CD4-positive, alpha-beta T cell (primary cell): Measurements from ENCODE around the gene SLAMF9. TPM values are rescaled to one million over a fixed set of nuclear protein-coding genes. Genes with fewer than 3 reads are reported as not detected.
A peak's percentile ranks its signal among the peaks of the same experiment; 100 is the strongest.

ENCODE experiments used
- ATAC-seq: fragments of 200-7000 bp; cut with Tn5 transposase; one replicate; pipeline ENCODE4 v1.10.0; 2022; ENCODE audit warnings: mild to moderate bottlenecking; ENCODE audit not compliant: poor library complexity
- CTCF ChIA-PET: fragments of 350-600 bp; sonication (Branson Sonifier 250); formaldehyde crosslinking; loops from one replicate; lab custom pipeline; 2021; ENCODE audit warnings: antibody characterized with exemption, inconsistent platforms; lab: Charles Lee
- POLR2A ChIA-PET: fragments of 350-600 bp; sonication (Branson Sonifier 250); formaldehyde crosslinking; loops from one replicate; lab custom pipeline; 2021; ENCODE audit warnings: antibody characterized with exemption, inconsistent platforms; lab: Charles Lee
- DNase-seq, 14 experiments: peaks; one replicate each; pipeline ENCODE4 v3.0.0-alpha.2; 2013 to 2020; ENCODE audit warnings: mixed read lengths in 2 of 14
- H3K27ac ChIP-seq, 2 donors: one replicate each; pipeline versions ENCODE4 v1.5.1 to v1.7.0; 2013; ENCODE audit warnings: low read length in 2 of 2, low read depth in 1 of 2, mild to moderate bottlenecking in 1 of 2
- H3K27me3 ChIP-seq, 2 experiments: 1 replicate in 1 of 2; 2 replicates in 1 of 2; pipeline versions ENCODE4 v1.6.1 to v1.7.0; 2013; ENCODE audit warnings: low read length in 2 of 2, control low read depth in 1 of 2, mild to moderate bottlenecking in 1 of 2, moderate library complexity in 1 of 2; ENCODE audit not compliant: insufficient read depth in 2 of 2, control insufficient read depth in 1 of 2
- H3K36me3 ChIP-seq: one replicate; pipeline ENCODE4 v1.6.1; 2013; ENCODE audit warnings: low read length, control low read depth; ENCODE audit not compliant: insufficient read depth
- H3K4me1 ChIP-seq: one replicate; pipeline ENCODE4 v1.6.1; 2013; ENCODE audit warnings: low read length, control low read depth; ENCODE audit not compliant: insufficient read depth
- H3K4me3 ChIP-seq: one replicate; pipeline ENCODE4 v1.5.1; 2013; ENCODE audit warnings: mild to moderate bottlenecking, low read length, moderate library complexity
- H3K9me3 ChIP-seq, 2 experiments: 1 replicate in 1 of 2; 2 replicates in 1 of 2; pipeline versions ENCODE4 v1.6.1 to v1.7.0; 2013; ENCODE audit warnings: low read length in 2 of 2, mild to moderate bottlenecking in 2 of 2, control low read depth in 1 of 2, moderate library complexity in 1 of 2; ENCODE audit not compliant: control insufficient read depth in 1 of 2, insufficient read depth in 1 of 2
- H3K27ac Mint-ChIP-seq: one replicate; pipeline ENCODE4 v1.8.0; 2020; ENCODE audit warnings: mixed read lengths
- H3K27me3 Mint-ChIP-seq: one replicate; pipeline ENCODE4 v1.8.0; 2021; ENCODE audit warnings: mixed read lengths
- H3K36me3 Mint-ChIP-seq: one replicate; pipeline ENCODE4 v1.8.0; 2021; ENCODE audit warnings: low read depth, mixed read lengths
- H3K4me1 Mint-ChIP-seq: one replicate; pipeline ENCODE4 v1.8.0; 2021; ENCODE audit warnings: low read depth, mixed read lengths
- H3K4me3 Mint-ChIP-seq: one replicate; pipeline ENCODE4 v1.8.0; 2020; ENCODE audit warnings: mild to moderate bottlenecking, mixed read lengths
- H3K9me3 Mint-ChIP-seq: one replicate; pipeline ENCODE4 v1.8.0; 2020; ENCODE audit warnings: mixed read lengths
- intact Hi-C, 2 experiments: fragments of 100-400 bp; cut with DNase I in 1 of 2; cut with micrococcal nuclease in 1 of 2; formaldehyde crosslinking; loops; one replicate each; pipeline versions ENCODE4 v1.15.1 to v1.9.0; 2023 to 2025; cut with DNase I, micrococcal nuclease
- total RNA-seq, 174 experiments: library from RNA in 2 of 174; stranded (reverse) in 2 of 174; gene quantifications; one replicate each; pipeline ENCODE4 v1.2.3 and lab custom pipeline; 2021 to 2026
- TF ChIP-seq, protein P1 (sequence below): fragments of 200-600 bp; IDR thresholded peaks from one replicate; pipeline ENCODE4 v1.8.0; 2022; ENCODE audit warnings: antibody characterized with exemption, mild to moderate bottlenecking

The SLAMF9 gene
- total RNA-seq, 2 experiments from 2014 or later = not detected

DNA sequence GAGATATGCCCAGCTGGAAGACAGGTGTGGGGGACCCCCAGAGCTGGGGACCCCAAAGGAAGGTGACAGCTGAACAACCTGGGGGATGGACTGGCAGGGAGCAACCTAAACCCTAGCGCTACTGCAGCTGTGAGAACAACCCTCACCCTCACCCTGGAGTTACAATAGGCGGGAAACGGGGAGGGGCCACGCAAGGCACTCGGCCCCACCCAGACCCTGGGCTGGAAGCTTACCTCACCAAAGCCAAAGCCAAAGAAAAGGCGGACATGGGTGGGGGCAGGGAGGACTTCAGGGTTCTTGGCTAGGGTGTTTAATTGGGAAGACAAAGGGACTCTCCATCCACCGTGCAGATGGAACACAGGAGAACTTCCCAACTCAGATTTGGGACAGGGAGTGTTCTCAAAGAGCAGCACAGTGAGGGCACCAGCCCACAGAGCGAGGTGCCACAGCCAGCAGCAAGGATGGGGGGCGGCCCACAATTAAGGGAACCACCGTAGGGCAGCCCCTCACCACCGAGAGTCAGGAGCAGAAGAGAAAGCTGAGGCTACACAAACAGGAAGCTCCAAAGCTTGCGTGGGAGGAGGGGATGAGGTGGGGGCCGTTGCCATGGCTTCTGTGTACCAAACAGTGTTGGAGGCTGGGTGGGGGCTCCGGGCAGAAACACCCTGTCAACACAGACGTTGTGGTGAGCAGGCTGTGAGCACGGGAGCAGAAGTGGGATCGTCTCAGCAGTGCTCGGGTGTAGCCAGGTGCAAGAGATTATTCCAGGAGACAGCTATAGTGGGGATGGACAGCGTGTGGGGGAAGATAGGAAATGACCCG lies 30.6 kb downstream of the SLAMF9 start:
- DNase-seq (peak; percentile 73 to 98 (median 88)), ATAC-seq (peak; percentile 64)
- peak overlapping the region; percentile 94 for H3K27ac Mint-ChIP-seq
- CTCF ChIA-PET = interaction anchor here (0.7 to 4.5 kb wide), 7 partner anchors 16 to 329 kb away, joined by 3 to 27 read pairs (median 5); partner anchors contain the start of genes DUSP23 and IGSF9
- H3K4me3 ChIP-seq = peak overlapping the region; percentile 98
- peaks cover 47% of the 10 kb centered on the region for H3K36me3 ChIP-seq
- POLR2A ChIA-PET = interaction anchor here (0.7 to 3.5 kb wide), 20 partner anchors 8 to 1826 kb away, joined by 3 to 18 read pairs (median 4); partner anchors contain the start of genes DCAF8, DUSP12, DUSP23 and IGSF8
- H3K4me1 Mint-ChIP-seq = peaks cover 45% of the 10 kb centered on the region
- no peaks in the 10 kb centered on the region for H3K27me3 ChIP-seq
- intact Hi-C loops = loop anchor here (2.0 to 10.0 kb wide), 4 partner anchors 31 to 361 kb away; partner anchors contain the start of gene PEX19 (in 1 of the 2)
- no peaks in the 10 kb centered on the region for H3K9me3 Mint-ChIP-seq
- peaks cover 66% of the 10 kb centered on the region for H3K36me3 Mint-ChIP-seq
- peak overlapping the region; percentile 99 to 100 for H3K27ac ChIP-seq
- H3K9me3 ChIP-seq = no peaks in the 10 kb centered on the region
- H3K27me3 Mint-ChIP-seq = no peaks in the 10 kb centered on the region
- TF ChIP-seq, protein P1, sequence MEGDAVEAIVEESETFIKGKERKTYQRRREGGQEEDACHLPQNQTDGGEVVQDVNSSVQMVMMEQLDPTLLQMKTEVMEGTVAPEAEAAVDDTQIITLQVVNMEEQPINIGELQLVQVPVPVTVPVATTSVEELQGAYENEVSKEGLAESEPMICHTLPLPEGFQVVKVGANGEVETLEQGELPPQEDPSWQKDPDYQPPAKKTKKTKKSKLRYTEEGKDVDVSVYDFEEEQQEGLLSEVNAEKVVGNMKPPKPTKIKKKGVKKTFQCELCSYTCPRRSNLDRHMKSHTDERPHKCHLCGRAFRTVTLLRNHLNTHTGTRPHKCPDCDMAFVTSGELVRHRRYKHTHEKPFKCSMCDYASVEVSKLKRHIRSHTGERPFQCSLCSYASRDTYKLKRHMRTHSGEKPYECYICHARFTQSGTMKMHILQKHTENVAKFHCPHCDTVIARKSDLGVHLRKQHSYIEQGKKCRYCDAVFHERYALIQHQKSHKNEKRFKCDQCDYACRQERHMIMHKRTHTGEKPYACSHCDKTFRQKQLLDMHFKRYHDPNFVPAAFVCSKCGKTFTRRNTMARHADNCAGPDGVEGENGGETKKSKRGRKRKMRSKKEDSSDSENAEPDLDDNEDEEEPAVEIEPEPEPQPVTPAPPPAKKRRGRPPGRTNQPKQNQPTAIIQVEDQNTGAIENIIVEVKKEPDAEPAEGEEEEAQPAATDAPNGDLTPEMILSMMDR = no peak
- H3K4me1 ChIP-seq = peaks cover 69% of the 10 kb centered on the region
- peak overlapping the region; percentile 94 for H3K4me3 Mint-ChIP-seq

DNA sequence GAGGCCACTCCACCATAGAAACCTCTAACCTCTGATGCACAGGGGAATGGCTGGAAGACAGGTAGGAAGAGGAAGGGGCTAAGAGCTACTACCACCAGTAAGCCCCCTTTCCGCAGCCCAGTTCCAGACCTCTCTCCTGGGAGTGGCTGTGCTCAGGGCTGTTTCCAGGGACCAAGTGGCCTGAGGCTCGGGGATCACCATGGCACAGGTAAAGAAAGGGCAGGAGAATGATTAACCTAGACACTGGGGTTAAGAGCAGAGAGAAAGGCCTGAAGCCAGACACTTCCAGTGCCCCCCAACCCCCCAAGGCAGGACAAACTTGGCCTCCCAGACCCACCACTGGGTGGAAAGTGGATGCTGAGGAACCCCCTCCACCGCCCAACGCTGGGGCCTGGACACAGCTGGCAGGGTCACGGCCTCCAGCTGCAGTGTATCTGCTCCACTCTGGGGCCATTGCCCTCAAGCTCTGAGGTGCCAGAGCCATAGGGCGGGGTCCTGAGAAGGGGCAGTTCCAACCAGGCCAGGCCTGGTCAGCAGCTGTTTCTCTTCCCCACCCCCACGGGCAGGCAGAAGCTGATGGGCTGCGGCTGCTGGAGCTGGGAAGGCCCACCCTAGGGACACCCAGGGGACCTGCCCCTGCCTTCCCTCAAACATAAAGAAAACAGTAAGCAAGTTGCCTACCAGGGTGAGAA lies 31.4 kb downstream of the SLAMF9 start:
- no peaks in the 10 kb centered on the region for H3K9me3 Mint-ChIP-seq
- peaks cover 55% of the 10 kb centered on the region for H3K36me3 ChIP-seq
- H3K27me3 ChIP-seq = no peaks in the 10 kb centered on the region
- H3K9me3 ChIP-seq = no peaks in the 10 kb centered on the region
- H3K4me1 ChIP-seq = peaks cover 73% of the 10 kb centered on the region
- H3K4me1 Mint-ChIP-seq = peaks cover 53% of the 10 kb centered on the region
- peak overlapping the region; percentile 94 for H3K4me3 Mint-ChIP-seq
- no peak for ATAC-seq
- ChIA-PET CTCF (interaction anchor here (0.7 to 4.5 kb wide), 6 partner anchors 15 to 329 kb away, joined by 3 to 27 read pairs (median 4); partner anchors contain the start of gene DUSP23), POLR2A (interaction anchor here (0.7 to 3.5 kb wide), 10 partner anchors 14 to 1827 kb away, joined by 3 to 18 read pairs (median 6); partner anchors contain the start of genes DCAF8, DUSP12, DUSP23 and IGSF8)
- H3K36me3 Mint-ChIP-seq = peaks cover 73% of the 10 kb centered on the region
- no peaks in the 10 kb centered on the region for H3K27me3 Mint-ChIP-seq
- TF ChIP-seq, protein P1 = no peak
- H3K4me3 ChIP-seq = peak overlapping the region; percentile 98
- intact Hi-C loops = loop anchor here (2.0 to 10.0 kb wide), 3 partner anchors 30 to 362 kb away; partner anchors contain the start of gene PEX19 (in 1 of the 2)
- H3K27ac ChIP-seq = peak overlapping the region; percentile 99 to 100
- H3K27ac Mint-ChIP-seq = peak overlapping the region; percentile 94
- DNase-seq = no peak
